ENCODE measurements around the gene PKN2.

- TF ChIP-seq CTCF (tag by site-specific recombination; IDR thresholded peaks at IDR 0.05) = no peak
- no peak for TF ChIP-seq YY1 (tag by site-specific recombination; IDR thresholded peaks at IDR 0.05)
- no peak for TF ChIP-seq ZNF624 (tag by site-specific recombination; IDR thresholded peaks at IDR 0.05)
- TF ChIP-seq BCL11B (tag by site-specific recombination; IDR thresholded peaks at IDR 0.05; ENCODE audit: low read depth) = no peak
- TF ChIP-seq PATZ1 (tag by site-specific recombination; IDR thresholded peaks at IDR 0.05) = no peak
- no peak for TF ChIP-seq ZNF175 (tag by site-specific recombination; IDR thresholded peaks at IDR 0.05)
- no peak for TF ChIP-seq REST (tag by site-specific recombination; IDR thresholded peaks at IDR 0.05)
- no peak for TF ChIP-seq ZNF433 (tag by site-specific recombination; IDR thresholded peaks at IDR 0.05; ENCODE audit: low read depth)
- TF ChIP-seq ZNF202 (tag by site-specific recombination; IDR thresholded peaks at IDR 0.05; ENCODE audit: borderline replicate concordance) = no peak
Observed at GRCh38 chr1:88649932-88650331, 34.1 kb upstream of the PKN2 start.

All from HEK293 (cell line).